ENCODE results near the gene HAPLN1. TPM values are rescaled to one million over a fixed set of nuclear protein-coding genes. Genes with fewer than 3 reads are reported as not detected.

The HAPLN1 gene
- total RNA-seq, 1 donor from 2014 or later = 1.4 TPM

GRCh38 chr5:83589786-83590185 lies 130.9 kb downstream of the HAPLN1 start:
- no peak for TF ChIP-seq CTCF (conservative IDR thresholded peaks at IDR 0.05)
- Mint-ChIP-seq H3K4me3 (no peak overlapping the region), H3K9me3 (no peaks in the 10 kb centered on the region), H3K27me3 (ENCODE audit: low read depth) (no peaks in the 10 kb centered on the region), H3K4me1 (peaks cover 15% of the 10 kb centered on the region), H3K36me3 (ENCODE audit: low read depth) (no peaks in the 10 kb centered on the region), H3K27ac (ENCODE audit: unreplicated experiment) (no peak overlapping the region)
- DNase-seq (ENCODE audit: low read depth, low spot score) = no peak

Other genes with a start within 250 kb of the HAPLN1 start
- gene VCAN, start 249.1 kb downstream of the HAPLN1 start, total RNA-seq = 234 and 236 TPM in 2 replicates

Measured in neural crest cell (in vitro differentiated cells).